Articular chondrocyte of knee joint (primary cell): ENCODE measurements around the gene OR2M4. TPM values are rescaled to one million over a fixed set of nuclear protein-coding genes. Genes with fewer than 3 reads are reported as not detected.

Experiments used
- total RNA-seq: library from RNA; depleted of rRNA; stranded (reverse); fragments of >200 nt; gene quantifications from 2 replicates; pipeline ENCODE4 v1.2.3, GENCODE V29; 2012

OR2M4 gene
- not detected in 2 replicates for total RNA-seq

DNA sequence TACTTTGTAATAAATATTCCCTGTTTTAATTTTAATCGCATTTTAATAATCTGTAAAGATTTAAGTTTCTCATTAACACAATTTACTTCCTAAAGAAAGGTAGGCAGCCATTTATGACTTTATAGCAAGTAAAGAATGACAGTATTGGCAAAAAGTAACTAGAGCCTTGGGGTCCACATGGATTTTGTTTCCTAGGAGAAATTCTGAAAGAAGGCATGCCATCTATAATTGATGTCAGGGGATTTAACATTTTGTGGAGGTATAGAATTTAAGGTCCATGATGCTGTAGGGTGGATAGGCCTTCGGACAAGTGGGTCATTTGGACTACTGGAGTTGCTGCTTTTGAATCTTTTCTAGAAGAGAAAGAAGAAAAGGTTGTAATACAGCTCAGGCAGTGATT lies at the start of gene OR2M4:
Gene OR2M4, plus strand, starts transcription at position 301 of the 400 bp plus-strand sequence. CDS start 7,512 bp downstream, outside the sequence.

GRCh38 chr1:248196965-248197364 lies 34.3 kb upstream of the OR2M4 start, which contains the start of gene OR2M3:
OR2M3 (plus strand) TSS chr1:248197265; CDS start chr1:248203068, 5,803 bp downstream.

DNA sequence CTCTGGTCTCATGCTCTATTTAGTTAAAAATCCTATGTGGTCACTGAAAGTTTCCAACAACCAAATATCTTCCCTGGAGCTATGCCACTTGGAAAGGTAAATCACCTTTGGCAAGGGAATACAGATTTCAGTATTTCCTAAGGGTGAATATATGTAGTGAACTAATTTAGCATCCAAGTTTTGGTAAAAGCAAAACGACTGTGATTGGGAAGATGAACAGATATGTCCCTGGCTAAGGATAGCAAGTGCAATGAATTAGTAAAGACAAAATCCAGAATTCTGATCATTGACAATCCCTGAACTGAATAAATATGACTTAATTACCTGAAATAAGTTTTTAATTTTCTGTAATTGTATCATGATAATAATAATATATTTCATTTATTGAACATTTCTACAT lies 46.7 kb downstream of the OR2M4 start, which contains the start of gene OR2T33:
Gene OR2T33, minus strand, starts transcription at position 101 of the 400 bp plus-strand sequence. CDS start 4,162 bp downstream, outside the sequence.

Other genes starting within 250 kb of the OR2M4 start
- 0.13 TPM in 1 of 2 replicates, not detected in the other for gene OR2L5, start 217.8 kb upstream of the OR2M4 start, total RNA-seq
- gene OR2L2, start 201.3 kb upstream of the OR2M4 start, total RNA-seq = under 0.01 TPM in 2 replicates
- gene OR2L3, start 184.6 kb upstream of the OR2M4 start, total RNA-seq = not detected in 2 replicates
- gene OR2L13, start 136.2 kb upstream of the OR2M4 start, total RNA-seq = not detected in 2 replicates
- not detected in 2 replicates for gene OR2M5, start 86.3 kb upstream of the OR2M4 start, total RNA-seq
- gene OR2M2, start 56.6 kb upstream of the OR2M4 start, total RNA-seq = not detected in 2 replicates
- gene OR2M3, start 34.2 kb upstream of the OR2M4 start, total RNA-seq = not detected in 2 replicates
- not detected in 2 replicates for gene OR2T33, start 46.6 kb downstream of the OR2M4 start, total RNA-seq
- gene OR2T12, start 72.0 kb downstream of the OR2M4 start, total RNA-seq = not detected in 2 replicates
- gene OR2M7, start 93.2 kb downstream of the OR2M4 start, total RNA-seq = not detected in 2 replicates
- not detected in 2 replicates for gene OR14C36, start 117.4 kb downstream of the OR2M4 start, total RNA-seq
- not detected in 2 replicates for gene OR2T4, start 130.2 kb downstream of the OR2M4 start, total RNA-seq
- gene OR2T6, start 144.3 kb downstream of the OR2M4 start, total RNA-seq = not detected in 2 replicates
- gene OR2T1, start 171.6 kb downstream of the OR2M4 start, total RNA-seq = not detected in 2 replicates
- gene OR2T2, start 214.2 kb downstream of the OR2M4 start, total RNA-seq = not detected in 2 replicates
- not detected in 2 replicates for gene OR2T3, start 241.9 kb downstream of the OR2M4 start, total RNA-seq